Esophagus squamous epithelium (tissue), 5 donors: ENCODE data around the gene NRXN3. TPM values are rescaled to one million over a fixed set of nuclear protein-coding genes. Genes with fewer than 3 reads are reported as not detected.

Source experiments
- DNase-seq: peaks from one replicate; lab custom pipeline; 2025; lab: John Stamatoyannopoulos, UW
- H3K27ac ChIP-seq, 4 donors: fragments of 200-600 bp; sonication (generic); one replicate each; pipeline ENCODE4 v1.5.1; 2016 to 2019; ENCODE audit warnings: mild to moderate bottlenecking in 1 of 4
- H3K27me3 ChIP-seq, 4 donors: fragments of 200-600 bp; sonication (generic); 1 replicate in 3 of 4; 2 replicates in 1 of 4; pipeline versions ENCODE4 v1.5.1 to v1.6.0; 2017 to 2021; ENCODE audit warnings: antibody characterized with exemption in 1 of 4
- H3K36me3 ChIP-seq, 3 donors: fragments of 200-600 bp; sonication (generic); one replicate each; pipeline ENCODE4 v1.5.1; 2016 to 2019
- H3K4me1 ChIP-seq, 3 donors: fragments of 200-600 bp; sonication (generic); one replicate each; pipeline ENCODE4 v1.5.1; 2017 to 2019
- H3K4me3 ChIP-seq, 4 donors: fragments of 200-600 bp; sonication (generic); 1 replicate in 3 of 4; 2 replicates in 1 of 4; pipeline ENCODE4 v1.5.1; 2016 to 2019; ENCODE audit warnings: mild to moderate bottlenecking in 2 of 4, moderate library complexity in 1 of 4
- H3K9me3 ChIP-seq, 3 donors: fragments of 200-600 bp; sonication (generic); one replicate each; pipeline ENCODE4 v1.5.1; 2016 to 2019
- CTCF ChIP-seq, 6 experiments: fragments of 450-650 bp in 4 of 6; fragments of 200-600 bp in 2 of 6; sonication (generic) in 2 of 6; IDR thresholded peaks; one replicate each; pipeline ENCODE4 v1.5.1; 2016 to 2019; ENCODE audit warnings: antibody characterized with exemption in 6 of 6, mild to moderate bottlenecking in 4 of 6, moderate library complexity in 4 of 6
- POLR2A ChIP-seq, 4 donors: fragments of 450-650 bp; IDR thresholded peaks; one replicate each; pipeline ENCODE4 v1.6.1; 2017; ENCODE audit warnings: antibody characterized with exemption in 4 of 4, mild to moderate bottlenecking in 4 of 4, moderate library complexity in 3 of 4
- WGBS, 2 donors: methylation state at CpG; one replicate each; pipeline ENCODE4 v1.1.5; 2018; 5-methylcytosine and 5-hydroxymethylcytosine counted together
- intact Hi-C: fragments of 100-400 bp; cut with DNase I; formaldehyde crosslinking; loops from one replicate; pipeline ENCODE4 v1.15.0; 2022
- total RNA-seq, 4 donors: library from RNA; depleted of rRNA; stranded (reverse); fragments of >200 nt; gene quantifications; one replicate each; pipeline ENCODE4 v1.1.0, GENCODE V29; 2016
- donor health status: DM: yes; HTN: yes; CAD: no.

The NRXN3 gene
- total RNA-seq, 4 donors from 2014 or later, result 0.30 to 15.8 (median 1.5) TPM

- Histone ChIP-seq H3K27me3 (no peaks in the 10 kb centered on the region), H3K27ac (no peak overlapping the region), H3K9me3 (no peaks in the 10 kb centered on the region), H3K4me1 (no peaks in the 10 kb centered on the region), H3K4me3 (no peak overlapping the region), H3K36me3 (no peaks in the 10 kb centered on the region)
- DNase-seq, result no peak
- intact Hi-C loops, result no loop called here
- no peak for TF ChIP-seq POLR2A (IDR thresholded peaks at IDR 0.05)
- no peak for TF ChIP-seq CTCF (IDR thresholded peaks at IDR 0.05)
- WGBS, 2 donors, result 58 to 62% methylated on average over 6 to 7 of the region's 7 CpGs
Observed at GRCh38 chr14:79660053-79660939, 1490.1 kb downstream of the NRXN3 start.

- no peak for DNase-seq
- Histone ChIP-seq H3K4me1 (no peaks in the 10 kb centered on the region), H3K27ac (no peak overlapping the region), H3K36me3 (no peaks in the 10 kb centered on the region), H3K27me3 (no peaks in the 10 kb centered on the region), H3K9me3 (no peaks in the 10 kb centered on the region), H3K4me3 (no peak overlapping the region)
- TF ChIP-seq POLR2A (IDR thresholded peaks at IDR 0.05) (no peak), CTCF (IDR thresholded peaks at IDR 0.05) (no peak)
- intact Hi-C loops, result no loop called here
- 19 to 40% methylated on average over 4 of the region's 4 CpGs for WGBS, 2 donors
Observed at GRCh38 chr14:79661752-79662151, 1491.6 kb downstream of the NRXN3 start.

- H3K27me3 ChIP-seq, result no peaks in the 10 kb centered on the region
- WGBS, 2 donors, result 58 to 70% methylated on average over 2 of the region's 2 CpGs
- TF ChIP-seq POLR2A (IDR thresholded peaks at IDR 0.05) (no peak), CTCF (IDR thresholded peaks at IDR 0.05) (no peak)
- no peak overlapping the region for H3K4me3 ChIP-seq
- no peaks in the 10 kb centered on the region for H3K9me3 ChIP-seq
- intact Hi-C loops, result no loop called here
- no peaks in the 10 kb centered on the region for H3K4me1 ChIP-seq
- no peak for DNase-seq
- H3K36me3 ChIP-seq, result no peaks in the 10 kb centered on the region
- H3K27ac ChIP-seq, result no peak overlapping the region
Observed at GRCh38 chr14:79663453-79663852, 1493.3 kb downstream of the NRXN3 start.

- Histone ChIP-seq H3K4me1 (no peaks in the 10 kb centered on the region), H3K4me3 (no peak overlapping the region), H3K27ac (no peak overlapping the region), H3K9me3 (no peaks in the 10 kb centered on the region), H3K27me3 (no peaks in the 10 kb centered on the region), H3K36me3 (no peaks in the 10 kb centered on the region)
- TF ChIP-seq CTCF (IDR thresholded peaks at IDR 0.05) (no peak), POLR2A (IDR thresholded peaks at IDR 0.05) (no peak)
- 84 to 88% methylated on average over 3 of the region's 3 CpGs for WGBS, 2 donors
- intact Hi-C loops, result no loop called here
- no peak for DNase-seq
Observed at GRCh38 chr14:79665556-79665955, 1495.4 kb downstream of the NRXN3 start.

GRCh38 chr14:79668951-79669350 is 1498.8 kb downstream of the NRXN3 start:
- no peak overlapping the region for H3K4me3 ChIP-seq
- intact Hi-C loops, result no loop called here
- DNase-seq, result no peak

More at GRCh38 chr14:79668951-79669350, 1498.8 kb downstream of the NRXN3 start:
- WGBS, 2 donors, result 49 to 55% methylated on average over 3 of the region's 3 CpGs
- H3K27ac ChIP-seq, result no peak overlapping the region
- no peaks in the 10 kb centered on the region for H3K4me1 ChIP-seq
- no peaks in the 10 kb centered on the region for H3K9me3 ChIP-seq
- no peaks in the 10 kb centered on the region for H3K27me3 ChIP-seq
- no peaks in the 10 kb centered on the region for H3K36me3 ChIP-seq
- TF ChIP-seq POLR2A (IDR thresholded peaks at IDR 0.05), result no peak
- TF ChIP-seq CTCF (IDR thresholded peaks at IDR 0.05), result no peak
